ENCODE measurements around the gene CDKAL1.

- TF ChIP-seq MNT (IDR thresholded peaks at IDR 0.05) (no peak), MED13 (CRISPR knock-in tag; IDR thresholded peaks at IDR 0.05) (no peak), CTCF (CRISPR knock-in tag; IDR thresholded peaks at IDR 0.05) (no peak), CHCHD3 (CRISPR knock-in tag; IDR thresholded peaks at IDR 0.05) (no peak), ZBTB20 (CRISPR knock-in tag; IDR thresholded peaks at IDR 0.05; ENCODE audit: borderline replicate concordance, low read depth) (no peak), SETDB1 (CRISPR knock-in tag; IDR thresholded peaks at IDR 0.05; ENCODE audit: borderline replicate concordance) (no peak), SIX1 (CRISPR knock-in tag; IDR thresholded peaks at IDR 0.05; ENCODE audit: borderline replicate concordance) (no peak), PAX8 (CRISPR knock-in tag; IDR thresholded peaks at IDR 0.05; ENCODE audit: borderline replicate concordance) (no peak)
- TF ChIP-seq, protein P1, sequence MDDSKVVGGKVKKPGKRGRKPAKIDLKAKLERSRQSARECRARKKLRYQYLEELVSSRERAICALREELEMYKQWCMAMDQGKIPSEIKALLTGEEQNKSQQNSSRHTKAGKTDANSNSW (CRISPR knock-in tag; IDR thresholded peaks at IDR 0.05; ENCODE audit: borderline replicate concordance): no peak
- TF ChIP-seq, protein P2, sequence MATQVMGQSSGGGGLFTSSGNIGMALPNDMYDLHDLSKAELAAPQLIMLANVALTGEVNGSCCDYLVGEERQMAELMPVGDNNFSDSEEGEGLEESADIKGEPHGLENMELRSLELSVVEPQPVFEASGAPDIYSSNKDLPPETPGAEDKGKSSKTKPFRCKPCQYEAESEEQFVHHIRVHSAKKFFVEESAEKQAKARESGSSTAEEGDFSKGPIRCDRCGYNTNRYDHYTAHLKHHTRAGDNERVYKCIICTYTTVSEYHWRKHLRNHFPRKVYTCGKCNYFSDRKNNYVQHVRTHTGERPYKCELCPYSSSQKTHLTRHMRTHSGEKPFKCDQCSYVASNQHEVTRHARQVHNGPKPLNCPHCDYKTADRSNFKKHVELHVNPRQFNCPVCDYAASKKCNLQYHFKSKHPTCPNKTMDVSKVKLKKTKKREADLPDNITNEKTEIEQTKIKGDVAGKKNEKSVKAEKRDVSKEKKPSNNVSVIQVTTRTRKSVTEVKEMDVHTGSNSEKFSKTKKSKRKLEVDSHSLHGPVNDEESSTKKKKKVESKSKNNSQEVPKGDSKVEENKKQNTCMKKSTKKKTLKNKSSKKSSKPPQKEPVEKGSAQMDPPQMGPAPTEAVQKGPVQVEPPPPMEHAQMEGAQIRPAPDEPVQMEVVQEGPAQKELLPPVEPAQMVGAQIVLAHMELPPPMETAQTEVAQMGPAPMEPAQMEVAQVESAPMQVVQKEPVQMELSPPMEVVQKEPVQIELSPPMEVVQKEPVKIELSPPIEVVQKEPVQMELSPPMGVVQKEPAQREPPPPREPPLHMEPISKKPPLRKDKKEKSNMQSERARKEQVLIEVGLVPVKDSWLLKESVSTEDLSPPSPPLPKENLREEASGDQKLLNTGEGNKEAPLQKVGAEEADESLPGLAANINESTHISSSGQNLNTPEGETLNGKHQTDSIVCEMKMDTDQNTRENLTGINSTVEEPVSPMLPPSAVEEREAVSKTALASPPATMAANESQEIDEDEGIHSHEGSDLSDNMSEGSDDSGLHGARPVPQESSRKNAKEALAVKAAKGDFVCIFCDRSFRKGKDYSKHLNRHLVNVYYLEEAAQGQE (IDR thresholded peaks at IDR 0.05; ENCODE audit: borderline replicate concordance in 1 of 2, low read depth in 1 of 2, low read length in 2 of 2): no peak
These were observed 616.4 kb downstream of the CDKAL1 start for GRCh38 chr6:21150667-21151066.
